A673 (cell line): ENCODE data around the gene STEAP3. TPM values are rescaled to one million over a fixed set of nuclear protein-coding genes. Genes with fewer than 3 reads are reported as not detected.
A peak's percentile ranks its signal among the peaks of the same experiment; 100 is the strongest.

Experiments used
- BruUV-seq: library from RNA; stranded (reverse); fragments of 400-500 nt; replicated peaks from 2 replicates; lab custom pipeline; 2021; lab: Mats Ljungman, UMichigan
- CTCF ChIA-PET: fragments of 300-600 bp; sonication (Branson Sonifier 250); formaldehyde crosslinking; loops from one replicate; lab custom pipeline; 2022; ENCODE audit warnings: antibody characterized with exemption; lab: Charles Lee
- POLR2A ChIA-PET: fragments of 300-600 bp; sonication (Branson Sonifier 250); formaldehyde crosslinking; loops from one replicate; lab custom pipeline; 2022; ENCODE audit warnings: antibody characterized with exemption; ENCODE audit not compliant: low non-redundant PET; lab: Charles Lee
- DNase-seq: peaks from one replicate; pipeline ENCODE4 v3.0.0-alpha.2; 2015; ENCODE audit warnings: low spot score
- H3K27ac ChIP-seq: fragments of 200-600 bp; sonication (generic); 2 replicates; pipeline ENCODE4 v1.5.1; 2016; ENCODE audit warnings: mixed run types, low read depth, mild to moderate bottlenecking, mixed read lengths, antibody characterized with exemption, low read length; ENCODE audit not compliant: poor library complexity, severe bottlenecking
- H3K27me3 ChIP-seq: fragments of 200-600 bp; sonication (generic); replicated peaks from 2 replicates; pipeline ENCODE4 v1.6.1; 2017; ENCODE audit warnings: mixed run types, low read depth, mild to moderate bottlenecking, mixed read lengths, antibody characterized with exemption, low read length; ENCODE audit not compliant: insufficient read depth, poor library complexity
- H3K36me3 ChIP-seq: fragments of 200-600 bp; sonication (generic); 2 replicates; pipeline ENCODE4 v1.6.1; 2016; ENCODE audit warnings: mixed run types, mild to moderate bottlenecking, mixed read lengths, antibody characterized with exemption, low read length; ENCODE audit not compliant: insufficient read depth, poor library complexity, severe bottlenecking
- H3K4me1 ChIP-seq: fragments of 200-600 bp; sonication (generic); 2 replicates; pipeline ENCODE4 v1.6.1; 2017; ENCODE audit warnings: mixed run types, mild to moderate bottlenecking, mixed read lengths, antibody characterized with exemption, low read length; ENCODE audit not compliant: insufficient read depth, poor library complexity, severe bottlenecking
- H3K4me3 ChIP-seq: fragments of 200-600 bp; sonication (generic); 2 replicates; pipeline ENCODE4 v1.5.1; 2016; ENCODE audit warnings: low read depth, mixed run types, mild to moderate bottlenecking, mixed read lengths, low read length; ENCODE audit not compliant: poor library complexity, severe bottlenecking
- H3K9me3 ChIP-seq: fragments of 200-600 bp; sonication (generic); 2 replicates; pipeline ENCODE4 v1.6.1; 2016; ENCODE audit warnings: mixed run types, low read depth, mild to moderate bottlenecking, mixed read lengths, antibody characterized with exemption, low read length; ENCODE audit not compliant: poor library complexity, severe bottlenecking
- EZH2 ChIP-seq: fragments of 200-600 bp; sonication (generic); IDR thresholded peaks from 2 replicates; pipeline ENCODE4 v1.6.1; 2017; ENCODE audit warnings: borderline replicate concordance, low read depth, mild to moderate bottlenecking, mixed read lengths, antibody characterized with exemption, low read length; ENCODE audit not compliant: poor library complexity, severe bottlenecking
- intact Hi-C: fragments of 100-400 bp; cut with micrococcal nuclease; formaldehyde crosslinking; loops from one replicate; pipeline ENCODE4 v1.10.0; 2022; ENCODE audit not compliant: unreplicated experiment
- total RNA-seq: library from RNA; stranded (reverse); gene quantifications from 2 replicates; pipeline ENCODE4 v1.2.3, GENCODE V29; 2021
- TF ChIP-seq, protein P1 (sequence below): fragments of 300-800, 200-600 bp; sonication (generic); conservative IDR thresholded peaks from 2 replicates; pipeline ENCODE4 v1.5.1; 2017; ENCODE audit warnings: low read depth, mild to moderate bottlenecking, antibody characterized with exemption, low read length, moderate library complexity, mixed read lengths

Gene STEAP3
- total RNA-seq, 1 experiment from 2014 or later, result 20.3 TPM

DNA sequence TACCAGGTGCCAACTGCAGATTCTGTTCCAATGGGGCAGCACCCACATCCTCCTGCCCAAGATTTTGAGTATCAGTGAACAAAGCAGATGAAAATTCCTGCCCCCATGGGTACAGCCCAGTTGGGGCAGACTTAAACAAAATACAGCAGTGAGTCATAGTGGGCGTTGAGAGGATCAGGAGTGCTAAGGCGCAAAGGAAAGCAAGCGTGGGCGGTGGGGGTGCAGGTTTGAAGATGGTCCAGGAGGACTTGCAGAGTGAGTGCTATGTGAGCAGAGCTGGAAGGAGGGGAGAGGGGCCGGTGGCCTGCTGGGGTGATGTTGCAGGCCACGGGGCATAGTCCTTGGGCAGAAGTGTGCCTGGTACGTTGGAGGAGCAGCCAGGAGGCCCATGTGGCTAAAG is 24.7 kb downstream of the STEAP3 start:
- no TSS peak for BruUV-seq
- Histone ChIP-seq H3K36me3 (peaks cover 4% of the 10 kb centered on the region), H3K4me1 (peaks cover 4% of the 10 kb centered on the region), H3K27ac (no peak overlapping the region), H3K27me3 (no peaks in the 10 kb centered on the region), H3K9me3 (no peaks in the 10 kb centered on the region), H3K4me3 (no peak overlapping the region)
- no peak for TF ChIP-seq EZH2
- TF ChIP-seq, protein P1, sequence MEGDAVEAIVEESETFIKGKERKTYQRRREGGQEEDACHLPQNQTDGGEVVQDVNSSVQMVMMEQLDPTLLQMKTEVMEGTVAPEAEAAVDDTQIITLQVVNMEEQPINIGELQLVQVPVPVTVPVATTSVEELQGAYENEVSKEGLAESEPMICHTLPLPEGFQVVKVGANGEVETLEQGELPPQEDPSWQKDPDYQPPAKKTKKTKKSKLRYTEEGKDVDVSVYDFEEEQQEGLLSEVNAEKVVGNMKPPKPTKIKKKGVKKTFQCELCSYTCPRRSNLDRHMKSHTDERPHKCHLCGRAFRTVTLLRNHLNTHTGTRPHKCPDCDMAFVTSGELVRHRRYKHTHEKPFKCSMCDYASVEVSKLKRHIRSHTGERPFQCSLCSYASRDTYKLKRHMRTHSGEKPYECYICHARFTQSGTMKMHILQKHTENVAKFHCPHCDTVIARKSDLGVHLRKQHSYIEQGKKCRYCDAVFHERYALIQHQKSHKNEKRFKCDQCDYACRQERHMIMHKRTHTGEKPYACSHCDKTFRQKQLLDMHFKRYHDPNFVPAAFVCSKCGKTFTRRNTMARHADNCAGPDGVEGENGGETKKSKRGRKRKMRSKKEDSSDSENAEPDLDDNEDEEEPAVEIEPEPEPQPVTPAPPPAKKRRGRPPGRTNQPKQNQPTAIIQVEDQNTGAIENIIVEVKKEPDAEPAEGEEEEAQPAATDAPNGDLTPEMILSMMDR, result no peak
- intact Hi-C loops, result no loop called here
- POLR2A ChIA-PET, result no interaction called here
- CTCF ChIA-PET, result no interaction called here
- peak; percentile 59 for DNase-seq

DNA sequence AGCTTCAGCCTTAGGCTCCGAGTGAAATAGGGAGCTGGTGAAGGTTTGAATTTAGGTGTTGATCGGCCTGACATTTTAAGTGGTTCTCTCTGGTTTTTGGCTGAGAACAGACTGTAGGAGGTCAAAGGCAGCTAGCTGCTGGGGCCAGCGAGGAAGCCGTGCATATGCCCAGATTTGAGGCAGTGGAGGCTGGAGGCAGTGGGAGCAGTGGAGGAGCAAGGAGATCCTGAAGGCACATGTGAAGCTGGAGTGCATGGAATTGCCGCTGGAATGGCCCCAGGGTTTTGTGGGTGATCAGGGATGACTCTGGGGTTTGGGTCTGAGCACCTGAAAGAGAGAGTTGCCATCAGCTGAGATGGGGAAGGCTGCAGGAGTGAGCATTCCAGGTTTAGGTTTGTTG is 25.1 kb downstream of the STEAP3 start:
- Histone ChIP-seq H3K27ac (no peak overlapping the region), H3K4me1 (peaks cover 4% of the 10 kb centered on the region), H3K36me3 (peaks cover 4% of the 10 kb centered on the region), H3K27me3 (no peaks in the 10 kb centered on the region), H3K4me3 (no peak overlapping the region), H3K9me3 (no peaks in the 10 kb centered on the region)
- CTCF ChIA-PET, result no interaction called here
- intact Hi-C loops, result no loop called here
- no peak for TF ChIP-seq EZH2
- TF ChIP-seq, protein P1, result no peak
- BruUV-seq, result no TSS peak
- no peak for DNase-seq
- POLR2A ChIA-PET, result no interaction called here

DNA sequence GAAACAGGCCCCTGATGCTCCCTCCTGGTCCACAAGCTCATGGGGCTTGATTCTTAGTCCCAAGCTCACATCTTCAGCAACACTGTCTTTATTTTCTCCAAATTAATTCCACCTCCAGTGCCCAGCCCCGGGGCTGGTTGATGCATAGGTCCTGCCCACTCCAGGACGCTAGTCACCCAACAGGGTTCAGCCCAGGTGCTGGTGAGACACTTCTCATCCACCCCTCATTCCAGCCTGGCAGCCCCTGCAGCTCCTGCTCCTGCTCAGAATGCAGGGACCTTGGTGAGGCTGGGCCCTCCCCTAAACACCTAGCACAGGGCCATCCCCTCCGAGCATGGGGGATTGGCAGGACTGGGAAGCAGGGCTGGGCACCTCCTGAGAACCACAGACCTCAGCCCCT is 25.7 kb downstream of the STEAP3 start:
- BruUV-seq, result no TSS peak
- no peak overlapping the region for H3K27ac ChIP-seq
- peaks cover 4% of the 10 kb centered on the region for H3K4me1 ChIP-seq
- H3K27me3 ChIP-seq, result no peaks in the 10 kb centered on the region
- ChIA-PET CTCF (no interaction called here), POLR2A (no interaction called here)
- H3K4me3 ChIP-seq, result no peak overlapping the region
- DNase-seq, result no peak
- TF ChIP-seq EZH2, result no peak
- TF ChIP-seq, protein P1, result no peak
- H3K9me3 ChIP-seq, result no peaks in the 10 kb centered on the region
- intact Hi-C loops, result no loop called here
- peaks cover 4% of the 10 kb centered on the region for H3K36me3 ChIP-seq
